Gastroesophageal sphincter (tissue), 3 donors: ENCODE data around the gene HERC2.

Source experiments
- EP300 ChIP-seq: sonication (generic); formaldehyde crosslinking; IDR thresholded peaks from one replicate; pipeline ENCODE4 v1.6.1; 2017; ENCODE audit warnings: antibody characterized with exemption, mild to moderate bottlenecking
- POLR2A ChIP-seq, 2 donors: fragments of 450-650 bp; IDR thresholded peaks; one replicate each; pipeline ENCODE4 v1.6.1; 2017; ENCODE audit warnings: antibody characterized with exemption in 2 of 2, mild to moderate bottlenecking in 2 of 2, moderate library complexity in 1 of 2
- POLR2AphosphoS5 ChIP-seq: sonication (generic); formaldehyde crosslinking; IDR thresholded peaks from one replicate; pipeline ENCODE4 v1.6.1; 2017; ENCODE audit warnings: antibody characterized with exemption
- TF ChIP-seq, protein P1 (sequence below), 4 experiments: fragments of 200-600 bp in 2 of 4; fragments of 450-650 bp in 2 of 4; sonication (generic) in 1 of 4; IDR thresholded peaks; one replicate each; pipeline ENCODE4 v1.5.1; 2017 to 2019; ENCODE audit warnings: antibody characterized with exemption in 4 of 4, mild to moderate bottlenecking in 2 of 4, moderate library complexity in 2 of 4

DNA sequence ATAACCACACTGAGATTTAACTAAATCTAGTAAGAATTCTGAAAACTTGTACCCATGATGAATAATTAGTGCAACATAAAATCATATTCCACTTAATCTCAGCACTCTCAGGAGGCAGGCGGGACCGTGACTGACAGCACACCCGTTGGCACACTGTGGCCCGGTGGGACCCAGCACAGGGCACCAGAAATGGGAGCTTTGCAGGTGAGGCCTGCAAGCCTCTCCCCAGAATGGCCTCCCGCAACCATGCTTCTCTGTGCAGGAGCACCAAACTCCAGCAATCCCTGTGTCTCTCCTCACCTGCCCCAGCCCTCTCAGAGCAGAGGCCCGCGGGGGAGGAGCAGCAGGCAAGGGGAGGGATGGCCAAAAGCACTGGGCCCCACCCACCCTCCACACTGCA, 191.3 kb downstream of the HERC2 start:
- TF ChIP-seq, protein P1, sequence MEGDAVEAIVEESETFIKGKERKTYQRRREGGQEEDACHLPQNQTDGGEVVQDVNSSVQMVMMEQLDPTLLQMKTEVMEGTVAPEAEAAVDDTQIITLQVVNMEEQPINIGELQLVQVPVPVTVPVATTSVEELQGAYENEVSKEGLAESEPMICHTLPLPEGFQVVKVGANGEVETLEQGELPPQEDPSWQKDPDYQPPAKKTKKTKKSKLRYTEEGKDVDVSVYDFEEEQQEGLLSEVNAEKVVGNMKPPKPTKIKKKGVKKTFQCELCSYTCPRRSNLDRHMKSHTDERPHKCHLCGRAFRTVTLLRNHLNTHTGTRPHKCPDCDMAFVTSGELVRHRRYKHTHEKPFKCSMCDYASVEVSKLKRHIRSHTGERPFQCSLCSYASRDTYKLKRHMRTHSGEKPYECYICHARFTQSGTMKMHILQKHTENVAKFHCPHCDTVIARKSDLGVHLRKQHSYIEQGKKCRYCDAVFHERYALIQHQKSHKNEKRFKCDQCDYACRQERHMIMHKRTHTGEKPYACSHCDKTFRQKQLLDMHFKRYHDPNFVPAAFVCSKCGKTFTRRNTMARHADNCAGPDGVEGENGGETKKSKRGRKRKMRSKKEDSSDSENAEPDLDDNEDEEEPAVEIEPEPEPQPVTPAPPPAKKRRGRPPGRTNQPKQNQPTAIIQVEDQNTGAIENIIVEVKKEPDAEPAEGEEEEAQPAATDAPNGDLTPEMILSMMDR (IDR thresholded peaks at IDR 0.05) = no peak
- no peak for TF ChIP-seq POLR2A (IDR thresholded peaks at IDR 0.05)
- no peak for TF ChIP-seq EP300
- no peak for TF ChIP-seq POLR2AphosphoS5
